ENCODE measurements around the gene CPLX4.

The CPLX4 gene, protein sequence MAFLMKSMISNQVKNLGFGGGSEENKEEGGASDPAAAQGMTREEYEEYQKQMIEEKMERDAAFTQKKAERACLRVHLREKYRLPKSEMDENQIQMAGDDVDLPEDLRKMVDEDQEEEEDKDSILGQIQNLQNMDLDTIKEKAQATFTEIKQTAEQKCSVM

DNA sequence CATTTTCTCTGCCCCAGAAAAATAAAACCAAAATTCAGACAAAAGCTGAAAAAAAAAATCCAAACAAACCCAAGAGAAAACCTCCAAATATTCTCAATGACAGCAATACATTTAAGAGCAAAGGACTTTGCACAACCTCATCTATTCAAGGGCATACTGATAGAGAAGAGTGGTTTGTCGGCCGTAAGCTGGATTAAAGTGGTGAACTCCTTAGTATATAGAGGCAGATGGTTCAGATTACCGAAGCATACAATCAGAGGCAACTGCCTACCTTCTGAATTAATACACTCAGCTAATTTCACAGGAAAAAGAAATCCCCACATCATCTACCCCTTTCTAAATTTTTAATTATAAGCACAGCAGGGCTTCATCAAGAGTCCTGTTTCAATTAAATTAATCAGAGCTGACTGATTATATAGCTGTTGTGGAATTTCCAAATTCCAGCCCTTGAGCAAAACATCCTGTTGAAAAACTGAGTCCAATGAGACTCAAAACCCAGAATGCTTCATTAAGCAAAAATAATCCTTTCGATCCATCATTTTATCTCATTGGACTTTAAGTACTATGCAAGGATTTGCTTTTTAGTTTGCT is at the start of gene CPLX4:
Gene CPLX4, minus strand, starts transcription at position 190 of the 591 bp plus-strand sequence. Its CDS starts 187 bp downstream, at position 3.
- in situ Hi-C loops (cut with MboI; ENCODE audit: low sequenced_read_pairs) = no loop called here

DNA sequence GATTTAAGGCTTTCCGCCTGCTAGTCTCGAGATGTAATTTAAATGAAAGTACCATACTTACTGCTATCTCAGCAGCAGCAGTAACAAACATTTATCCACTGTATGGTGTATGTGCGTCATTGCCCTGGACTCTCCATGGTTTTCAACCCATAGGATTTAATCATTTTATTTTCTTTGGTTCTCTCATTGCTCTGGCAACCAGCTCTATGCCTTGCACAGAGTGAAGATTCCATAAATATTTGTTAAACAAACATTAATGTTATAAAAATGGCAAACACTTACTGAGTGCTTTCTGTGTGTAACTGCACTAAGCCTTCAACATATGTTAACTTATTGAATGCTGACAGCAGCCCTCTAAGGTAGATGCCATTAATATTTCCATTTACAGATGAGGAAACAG is 41.9 kb upstream of the CPLX4 start:
- in situ Hi-C loops (cut with MboI; ENCODE audit: low sequenced_read_pairs) = no loop called here

DNA sequence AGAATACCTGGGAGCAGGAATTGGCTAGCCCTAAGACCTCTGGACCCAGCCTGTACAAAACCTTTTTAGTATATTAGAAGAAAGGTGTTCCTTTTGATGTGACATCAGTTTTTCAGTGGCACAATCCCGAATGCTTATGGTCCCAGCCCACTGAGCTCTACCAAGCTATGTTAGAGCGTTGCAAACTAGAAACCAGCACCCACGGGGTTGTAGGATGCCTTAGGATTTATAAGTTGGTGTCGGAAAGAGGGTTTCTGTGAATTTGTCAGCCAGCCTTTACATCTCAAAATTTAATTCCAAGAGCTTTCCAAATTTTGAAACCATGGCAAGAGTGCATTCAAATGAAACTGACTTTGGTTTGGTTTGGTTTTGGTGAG is 41.1 kb upstream of the CPLX4 start:
- in situ Hi-C loops (cut with MboI; ENCODE audit: low sequenced_read_pairs) = no loop called here

DNA sequence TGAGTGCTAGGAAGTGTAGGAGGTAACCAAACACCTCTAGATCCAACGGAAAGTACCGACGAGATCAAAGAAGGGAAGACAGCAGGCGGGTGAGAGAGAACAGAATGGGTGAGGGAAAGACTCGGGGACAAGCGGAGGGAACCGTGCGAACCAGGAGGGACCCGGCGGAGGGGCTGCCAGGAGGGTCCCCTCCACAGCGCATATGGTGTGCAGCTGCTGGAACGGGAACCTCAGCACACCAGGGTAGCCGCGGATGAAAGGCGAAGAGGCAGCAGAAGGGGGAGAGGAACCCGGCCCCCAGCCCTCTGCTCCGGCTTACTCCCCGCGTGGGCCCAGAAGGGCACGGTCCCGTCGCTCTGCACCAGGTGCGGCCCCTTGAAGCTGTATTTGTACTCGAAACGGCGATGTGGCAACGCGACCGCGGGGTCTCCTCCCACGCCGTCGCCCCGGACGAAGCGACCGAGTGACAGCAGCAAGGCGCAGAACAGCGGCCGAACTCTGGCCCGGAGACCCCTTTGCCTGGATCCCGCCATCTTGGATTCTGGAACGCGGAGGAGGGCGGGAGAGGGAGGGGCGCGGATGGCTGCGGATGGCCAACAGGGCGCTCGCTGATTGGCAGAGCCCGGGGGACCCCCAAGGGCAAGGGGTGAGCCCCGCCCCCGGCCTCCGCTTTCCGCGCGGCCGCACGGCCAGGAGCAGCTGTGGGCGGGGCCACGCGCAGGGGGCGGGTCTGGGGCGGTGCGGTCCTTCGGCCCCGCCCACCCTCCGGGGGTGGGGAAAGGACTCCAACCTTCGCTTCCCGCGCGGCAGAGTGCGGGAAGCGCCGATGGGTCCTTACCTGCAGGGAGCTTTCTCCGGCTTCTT is 40.5 kb upstream of the CPLX4 start, which contains the start of gene LMAN1:
Gene LMAN1, minus strand, starts transcription at position 554 of the 864 bp plus-strand sequence. Its CDS starts 21 bp downstream, at position 533.
- in situ Hi-C loops (cut with MboI; ENCODE audit: low sequenced_read_pairs) = no loop called here

DNA sequence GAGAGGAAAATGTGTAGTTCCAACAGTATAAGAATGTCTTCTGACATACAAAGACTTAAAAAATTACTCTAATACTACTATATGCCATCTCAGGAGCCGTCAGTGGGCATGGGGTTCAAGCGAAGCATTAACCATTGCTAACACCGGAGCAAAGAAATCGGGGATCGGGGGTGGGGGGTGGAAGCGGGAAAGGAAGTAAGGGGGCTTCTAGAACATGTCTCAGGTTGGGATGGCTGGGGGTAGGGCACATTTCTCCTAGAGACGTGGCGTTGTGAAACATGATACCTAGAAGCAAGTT is 39.9 kb upstream of the CPLX4 start:
- in situ Hi-C loops (cut with MboI; ENCODE audit: low sequenced_read_pairs) = no loop called here

DNA sequence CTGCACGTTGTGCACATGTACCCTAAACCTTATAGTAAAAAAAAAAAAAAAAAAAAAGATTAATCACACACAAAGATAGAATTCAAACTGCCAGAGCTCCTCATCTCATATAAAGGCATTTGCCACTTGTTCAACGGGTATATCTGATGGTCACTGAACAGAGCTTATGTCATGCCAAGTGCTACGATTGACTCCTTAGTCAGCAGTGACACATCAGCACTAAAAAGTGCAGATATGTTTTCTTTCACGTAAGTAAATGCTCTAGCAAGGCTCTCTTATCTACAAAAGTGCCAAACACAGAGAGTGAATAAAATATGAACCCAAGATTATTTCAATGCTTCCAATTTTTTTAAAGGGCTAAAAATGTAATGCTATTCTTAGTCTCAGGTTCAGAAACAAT is 39.5 kb upstream of the CPLX4 start:
- in situ Hi-C loops (cut with MboI; ENCODE audit: low sequenced_read_pairs) = no loop called here

DNA sequence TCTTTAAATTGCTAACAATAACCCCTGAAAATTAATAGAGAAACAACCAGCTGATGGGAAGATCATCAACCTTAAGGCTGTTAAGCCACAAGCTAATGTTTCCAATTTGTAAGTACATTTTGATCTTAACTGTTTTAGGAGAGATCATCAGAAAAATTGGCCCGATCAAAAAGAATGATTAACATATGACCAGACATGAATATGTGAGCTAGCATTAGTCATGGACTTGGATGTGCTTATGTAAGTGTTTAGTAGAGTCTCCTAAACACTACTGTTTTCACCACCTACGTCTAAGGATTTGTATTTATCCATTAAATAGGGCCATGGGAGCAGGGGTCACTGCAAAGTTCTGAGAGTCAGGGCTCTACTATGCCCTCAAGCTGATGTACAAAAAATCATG is 36.3 kb upstream of the CPLX4 start:
- in situ Hi-C loops (cut with MboI; ENCODE audit: low sequenced_read_pairs) = no loop called here

DNA sequence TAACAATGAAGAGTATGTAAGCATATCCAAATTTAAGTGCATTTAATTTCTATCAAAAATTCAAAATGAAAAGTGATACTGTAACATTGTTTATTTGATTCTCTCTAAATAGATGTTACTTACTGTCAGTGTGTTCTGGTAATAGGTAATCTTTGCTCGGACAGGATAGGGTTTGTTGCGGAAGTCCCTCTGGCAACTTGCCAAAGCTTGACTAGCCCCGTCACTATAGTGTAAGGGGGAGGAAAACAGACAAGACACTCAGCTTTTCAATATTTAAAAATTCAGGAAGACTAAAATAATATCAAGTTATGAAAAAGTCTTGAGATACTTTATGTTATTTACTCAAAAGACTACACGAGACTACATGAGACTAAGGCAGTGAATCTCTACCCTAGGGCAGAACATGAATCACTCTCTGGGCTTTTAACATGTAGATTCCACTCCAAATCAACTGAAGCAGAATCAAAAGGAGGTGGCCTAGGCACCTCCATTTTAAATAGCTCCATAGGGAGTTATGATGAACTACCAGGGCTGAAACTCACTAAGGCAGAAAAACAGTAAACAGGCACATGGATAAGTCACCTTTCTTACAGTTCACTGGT is 34.7 kb upstream of the CPLX4 start:
- in situ Hi-C loops (cut with MboI; ENCODE audit: low sequenced_read_pairs) = no loop called here

DNA sequence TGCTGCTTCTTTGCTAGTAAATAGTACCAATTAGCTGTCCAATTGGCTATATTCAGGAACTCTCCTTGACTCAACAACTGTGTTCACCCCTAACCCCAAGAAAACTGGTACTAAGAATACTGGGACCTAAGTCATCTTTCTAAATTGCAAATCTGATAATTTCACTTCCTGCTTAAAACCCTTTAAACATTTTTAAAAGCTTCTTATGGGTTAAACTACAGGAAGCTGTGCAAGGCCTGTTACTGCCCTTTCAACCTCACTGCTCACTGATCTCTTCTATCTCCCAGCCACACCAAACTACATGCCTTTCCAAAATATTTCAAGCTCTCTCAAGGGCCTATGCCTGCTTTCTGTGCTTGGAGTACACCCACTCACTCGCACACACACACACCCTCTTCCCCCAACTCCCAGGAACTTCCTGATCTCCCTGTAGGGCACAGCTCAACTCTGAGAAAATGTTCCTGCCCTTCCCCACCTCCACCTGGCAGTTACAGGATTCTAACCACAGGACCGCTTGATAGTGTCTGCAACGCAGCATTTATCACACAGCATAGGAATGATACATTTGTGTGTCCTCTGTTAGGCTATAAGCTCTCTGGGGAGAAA is 33.9 kb upstream of the CPLX4 start:
- in situ Hi-C loops (cut with MboI; ENCODE audit: low sequenced_read_pairs) = no loop called here

DNA sequence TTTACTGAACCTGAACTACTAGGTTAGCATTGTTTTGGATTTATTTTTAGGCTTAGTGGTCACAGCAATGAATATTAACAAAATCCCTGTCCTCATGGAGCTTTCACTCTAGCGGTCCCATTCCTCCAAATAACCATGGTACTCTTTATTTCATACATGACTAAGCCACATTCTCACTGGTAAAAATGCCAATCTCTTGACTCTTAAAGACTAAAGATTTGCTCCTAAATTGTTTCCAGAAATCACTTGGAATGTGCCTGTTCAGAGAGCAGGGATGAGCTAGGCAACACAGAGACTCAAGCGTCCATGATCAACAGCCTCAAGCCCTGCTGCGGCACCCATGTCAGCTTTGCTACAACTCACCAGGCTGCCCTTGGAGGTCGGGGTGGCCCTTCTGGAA is 27.1 kb upstream of the CPLX4 start:
- in situ Hi-C loops (cut with MboI; ENCODE audit: low sequenced_read_pairs) = no loop called here

DNA sequence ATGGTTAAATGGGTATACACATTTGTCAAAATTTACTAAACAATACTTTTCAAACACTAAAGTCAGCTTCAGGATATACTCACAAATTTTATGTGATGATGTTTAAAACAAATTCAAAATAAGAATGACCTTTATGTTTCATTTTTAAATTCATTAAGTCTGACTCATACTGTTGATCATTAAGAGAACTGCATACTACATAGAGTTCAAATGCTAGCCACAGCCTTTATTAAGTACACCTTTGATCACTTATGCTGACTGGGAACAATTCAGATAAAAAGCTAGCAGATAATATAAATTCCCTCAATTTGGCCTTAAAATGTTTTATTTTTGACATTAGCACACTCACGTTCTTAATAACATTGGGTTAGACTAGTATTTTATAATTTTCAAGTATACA is 26.5 kb upstream of the CPLX4 start:
- in situ Hi-C loops (cut with MboI; ENCODE audit: low sequenced_read_pairs) = no loop called here

DNA sequence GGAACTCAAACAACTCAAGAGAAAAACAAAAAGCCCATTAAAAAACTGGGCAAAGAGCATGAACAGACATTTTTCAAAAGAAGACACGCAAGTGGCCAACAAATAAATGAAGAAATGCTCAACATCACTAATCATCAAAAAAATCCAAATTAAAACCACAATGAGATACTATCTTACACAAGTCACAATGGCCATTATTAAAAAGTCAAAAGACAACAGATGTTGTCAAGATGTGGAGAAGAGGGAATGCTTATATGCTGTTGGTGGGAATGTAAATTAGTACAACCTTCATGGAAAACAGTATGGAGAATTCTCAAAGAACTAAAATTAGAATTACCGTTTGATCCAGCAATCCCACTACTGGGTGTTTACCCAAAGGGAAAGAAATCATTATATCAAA is 25.5 kb upstream of the CPLX4 start:
- in situ Hi-C loops (cut with MboI; ENCODE audit: low sequenced_read_pairs) = no loop called here

DNA sequence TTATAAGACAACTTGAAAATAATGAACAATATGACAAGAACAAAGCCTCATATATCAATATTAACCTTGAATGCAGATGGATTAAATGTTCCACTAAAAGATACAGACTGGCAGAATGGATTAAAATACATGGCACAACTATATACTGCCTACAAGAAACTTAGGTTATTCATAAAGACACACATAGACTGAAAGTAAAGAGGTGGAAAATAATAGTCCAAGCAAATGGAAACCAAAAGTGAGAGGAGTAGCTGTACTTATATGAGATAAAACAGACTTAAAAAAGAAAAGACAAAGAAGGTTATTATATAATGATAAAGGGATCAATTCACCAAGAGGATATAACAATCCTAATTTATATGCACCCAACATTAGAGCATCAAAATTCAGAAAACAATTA is 22.4 kb upstream of the CPLX4 start:
- in situ Hi-C loops (cut with MboI; ENCODE audit: low sequenced_read_pairs) = no loop called here

DNA sequence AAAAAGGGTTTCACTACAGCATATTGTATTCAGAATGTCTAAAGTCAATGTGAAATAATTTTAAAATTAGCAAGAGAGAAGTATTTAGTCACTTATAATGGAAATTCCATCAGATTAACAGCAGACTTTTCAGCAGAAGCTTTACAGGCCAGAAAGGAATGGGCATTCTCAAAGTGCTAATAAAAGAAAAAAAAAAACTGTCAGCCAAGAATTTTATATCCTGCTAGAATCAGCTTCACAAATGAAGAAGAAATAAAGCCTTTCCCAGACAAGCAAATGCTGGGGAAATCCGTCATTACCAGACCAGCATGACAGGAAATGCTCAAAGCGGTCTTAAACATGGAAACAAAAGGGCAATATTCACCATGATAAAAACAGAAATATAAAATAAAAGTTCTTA is 21.9 kb upstream of the CPLX4 start:
- in situ Hi-C loops (cut with MboI; ENCODE audit: low sequenced_read_pairs) = no loop called here

DNA sequence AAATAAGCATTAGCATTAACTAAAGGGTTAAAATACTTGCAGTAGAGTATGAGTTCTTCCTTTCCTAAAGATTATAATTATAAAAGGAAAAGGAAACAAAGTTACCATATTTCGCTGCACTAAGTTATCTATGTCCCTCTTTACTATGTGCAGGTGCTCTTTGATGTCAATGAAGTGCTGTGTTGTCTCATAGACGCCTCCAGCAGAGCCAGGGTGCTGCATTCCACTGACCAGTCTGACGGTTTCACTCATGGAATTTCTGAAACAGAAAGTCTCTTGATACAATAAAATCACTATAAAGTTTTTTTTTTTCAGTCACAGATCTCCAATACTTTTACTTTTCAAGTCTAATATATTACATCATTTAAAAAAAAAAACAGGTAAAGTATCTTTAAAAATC is 14.5 kb upstream of the CPLX4 start:
- in situ Hi-C loops (cut with MboI; ENCODE audit: low sequenced_read_pairs) = no loop called here

DNA sequence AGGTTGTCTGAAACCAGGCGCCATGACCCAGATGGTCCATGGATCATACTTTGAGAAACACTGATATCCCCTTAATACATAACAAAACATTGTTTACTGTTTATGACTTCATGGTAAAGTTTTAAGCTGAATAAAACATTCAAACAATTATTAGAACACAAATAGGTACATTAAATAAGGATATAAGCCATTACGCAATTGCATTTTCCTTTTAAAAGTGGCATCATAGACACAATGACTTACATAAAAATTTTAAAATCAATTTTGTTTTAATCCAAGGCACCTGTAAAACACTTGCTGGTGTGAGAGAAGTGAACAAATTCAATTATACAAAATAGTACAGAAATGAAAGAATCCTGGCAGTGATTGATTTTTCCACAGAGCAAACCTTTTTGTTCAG is 10.2 kb upstream of the CPLX4 start:
- in situ Hi-C loops (cut with MboI; ENCODE audit: low sequenced_read_pairs) = no loop called here

DNA sequence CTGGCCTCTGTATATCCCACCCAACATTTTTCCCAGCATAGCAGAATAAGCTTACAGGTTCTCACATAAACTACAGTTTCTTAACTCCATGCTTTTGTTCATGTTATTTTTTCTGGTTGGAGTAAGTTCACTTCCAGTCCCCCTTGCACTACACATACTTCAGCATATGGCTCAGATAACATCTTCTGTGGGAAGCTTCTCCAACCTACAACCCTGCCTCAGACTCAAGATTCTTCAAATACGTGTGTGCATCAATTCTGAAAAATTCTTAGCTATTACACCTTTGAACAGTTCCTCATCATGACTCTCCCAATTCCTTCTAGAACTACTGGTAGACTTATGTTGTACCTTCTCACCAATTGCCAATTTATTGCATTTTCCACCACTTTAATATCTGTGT is 7.5 kb upstream of the CPLX4 start:
- in situ Hi-C loops (cut with MboI; ENCODE audit: low sequenced_read_pairs) = no loop called here

DNA sequence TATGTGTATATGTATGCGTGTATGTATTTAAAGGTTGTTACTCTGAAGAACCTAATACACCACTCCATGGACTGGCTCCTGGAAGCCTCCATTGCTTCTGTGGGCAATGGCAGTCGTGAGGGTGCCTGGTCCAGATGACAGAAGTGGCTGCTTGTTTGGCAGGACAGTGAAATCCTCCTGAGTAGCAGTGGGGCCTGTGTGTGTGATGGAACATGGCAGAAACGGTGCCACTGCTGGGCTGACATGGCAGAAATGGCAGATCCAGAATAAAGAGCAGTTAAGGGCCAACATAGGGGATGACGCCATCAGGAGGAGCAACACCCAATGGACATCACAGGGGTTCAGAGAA is 6.1 kb upstream of the CPLX4 start:
- in situ Hi-C loops (cut with MboI; ENCODE audit: low sequenced_read_pairs) = no loop called here

DNA sequence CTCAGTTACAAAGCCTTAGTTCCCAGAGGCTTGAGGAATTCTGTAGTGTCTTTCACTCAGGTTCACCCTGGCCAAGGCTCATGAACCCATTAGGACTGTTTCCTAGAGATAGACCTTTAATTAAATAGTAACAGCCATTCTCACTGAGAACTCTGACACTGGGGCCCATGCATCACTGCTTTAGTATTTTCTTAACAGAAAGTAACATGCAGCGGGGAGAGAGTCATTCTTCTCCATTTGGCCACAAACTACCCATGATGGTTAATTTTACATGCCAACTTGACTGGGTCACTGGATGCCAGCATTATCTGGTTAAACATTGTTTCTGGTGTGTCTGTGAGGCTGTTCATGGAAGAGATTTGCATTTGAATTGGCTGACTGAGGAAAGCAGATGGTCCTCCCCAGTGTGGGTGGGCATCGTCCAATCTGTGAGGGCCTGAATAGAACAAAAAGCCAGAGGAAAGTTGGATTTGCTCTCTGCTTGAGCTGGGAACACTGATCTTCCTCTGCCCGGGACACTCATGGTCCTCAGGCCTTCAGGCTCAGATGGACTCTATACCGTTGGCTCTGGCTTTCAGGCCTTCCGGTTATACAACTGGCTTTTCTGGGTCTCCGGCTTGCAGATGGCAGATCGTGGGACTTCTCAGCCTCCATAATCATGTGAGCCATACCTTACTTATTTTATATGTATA is 5.6 kb upstream of the CPLX4 start:
- in situ Hi-C loops (cut with MboI; ENCODE audit: low sequenced_read_pairs) = no loop called here

DNA sequence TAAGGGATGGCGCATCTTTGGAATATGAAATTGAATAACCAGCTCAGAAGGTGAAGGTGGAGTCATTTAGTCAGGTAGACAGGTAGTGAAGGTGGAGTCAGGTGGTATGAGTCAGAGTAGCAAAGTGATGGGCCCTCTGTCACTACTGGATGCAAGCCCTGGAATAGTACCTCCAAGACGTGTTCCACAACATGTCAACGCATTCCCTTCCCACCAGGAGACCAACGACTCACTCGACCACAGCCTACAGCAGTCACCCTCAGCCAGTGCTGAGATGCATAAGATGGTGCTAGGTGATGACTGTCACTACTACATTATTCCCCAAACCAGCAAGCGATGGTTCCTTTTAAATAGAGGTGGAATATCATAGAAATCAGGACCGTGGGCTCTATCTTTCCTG is 6.8 kb downstream of the CPLX4 start:
- in situ Hi-C loops (cut with MboI; ENCODE audit: low sequenced_read_pairs) = no loop called here

DNA sequence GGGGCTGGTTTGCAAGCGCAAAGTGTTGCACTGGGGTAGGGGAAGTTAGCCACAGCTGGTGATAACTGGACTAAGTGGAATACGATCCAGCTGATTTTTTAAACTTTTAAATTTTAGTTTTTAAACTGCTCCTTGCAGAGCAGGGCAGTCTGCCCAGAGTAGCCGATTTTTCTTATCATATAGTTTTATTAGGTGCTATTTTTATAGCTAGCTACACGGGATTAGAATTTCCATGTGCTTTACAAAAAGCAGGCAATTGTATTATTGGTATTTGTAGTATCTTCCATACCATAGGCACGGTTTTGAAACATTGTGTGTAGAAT is 9.6 kb downstream of the CPLX4 start:
- in situ Hi-C loops (cut with MboI; ENCODE audit: low sequenced_read_pairs) = no loop called here

Data from HL-60/S4 (cell line).